VCaP (cell line): ENCODE data around the gene SMARCA2.

Experiments used
- H3K27ac ChIP-seq: fragments of 450-650 bp; 2 replicates; pipeline ENCODE4 v1.5.1; 2017
- TF ChIP-seq, protein P1 (sequence below): fragments of 450-650 bp; conservative IDR thresholded peaks from 2 replicates; pipeline ENCODE4 v1.5.1; 2017; ENCODE audit warnings: mild to moderate bottlenecking, moderate library complexity

The SMARCA2 gene

DNA sequence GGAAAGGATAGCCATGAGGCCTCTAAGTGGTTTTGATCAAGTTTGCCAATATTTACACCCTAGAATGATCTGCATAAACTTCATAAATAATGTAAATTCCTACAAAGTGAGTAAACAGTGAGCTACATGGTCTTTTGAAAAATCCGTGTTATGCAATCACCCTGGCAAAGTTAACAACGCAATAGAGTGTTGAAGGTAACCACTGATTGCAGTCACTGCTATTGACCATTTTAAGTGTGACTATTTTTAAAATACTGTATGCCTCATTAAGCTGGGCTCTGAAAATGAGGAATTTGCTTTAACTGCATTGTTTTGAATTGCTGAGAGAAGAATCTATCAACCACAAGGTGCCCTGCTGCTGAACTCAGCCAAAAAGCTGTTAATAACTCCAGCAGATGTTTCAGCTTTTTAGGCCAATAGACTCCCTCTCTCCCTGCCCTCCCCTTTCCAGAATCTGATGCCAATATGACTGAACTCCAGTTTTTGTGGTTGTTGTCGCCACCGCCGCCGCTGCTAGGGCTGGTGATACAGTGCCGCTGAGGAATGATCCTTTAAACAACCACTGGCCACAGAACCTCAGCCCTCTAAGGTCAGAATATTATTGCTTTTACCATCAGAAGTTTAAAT is 35.3 kb upstream of the SMARCA2 start:
- no peak overlapping the region for H3K27ac ChIP-seq
- TF ChIP-seq, protein P1, sequence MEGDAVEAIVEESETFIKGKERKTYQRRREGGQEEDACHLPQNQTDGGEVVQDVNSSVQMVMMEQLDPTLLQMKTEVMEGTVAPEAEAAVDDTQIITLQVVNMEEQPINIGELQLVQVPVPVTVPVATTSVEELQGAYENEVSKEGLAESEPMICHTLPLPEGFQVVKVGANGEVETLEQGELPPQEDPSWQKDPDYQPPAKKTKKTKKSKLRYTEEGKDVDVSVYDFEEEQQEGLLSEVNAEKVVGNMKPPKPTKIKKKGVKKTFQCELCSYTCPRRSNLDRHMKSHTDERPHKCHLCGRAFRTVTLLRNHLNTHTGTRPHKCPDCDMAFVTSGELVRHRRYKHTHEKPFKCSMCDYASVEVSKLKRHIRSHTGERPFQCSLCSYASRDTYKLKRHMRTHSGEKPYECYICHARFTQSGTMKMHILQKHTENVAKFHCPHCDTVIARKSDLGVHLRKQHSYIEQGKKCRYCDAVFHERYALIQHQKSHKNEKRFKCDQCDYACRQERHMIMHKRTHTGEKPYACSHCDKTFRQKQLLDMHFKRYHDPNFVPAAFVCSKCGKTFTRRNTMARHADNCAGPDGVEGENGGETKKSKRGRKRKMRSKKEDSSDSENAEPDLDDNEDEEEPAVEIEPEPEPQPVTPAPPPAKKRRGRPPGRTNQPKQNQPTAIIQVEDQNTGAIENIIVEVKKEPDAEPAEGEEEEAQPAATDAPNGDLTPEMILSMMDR: no peak

DNA sequence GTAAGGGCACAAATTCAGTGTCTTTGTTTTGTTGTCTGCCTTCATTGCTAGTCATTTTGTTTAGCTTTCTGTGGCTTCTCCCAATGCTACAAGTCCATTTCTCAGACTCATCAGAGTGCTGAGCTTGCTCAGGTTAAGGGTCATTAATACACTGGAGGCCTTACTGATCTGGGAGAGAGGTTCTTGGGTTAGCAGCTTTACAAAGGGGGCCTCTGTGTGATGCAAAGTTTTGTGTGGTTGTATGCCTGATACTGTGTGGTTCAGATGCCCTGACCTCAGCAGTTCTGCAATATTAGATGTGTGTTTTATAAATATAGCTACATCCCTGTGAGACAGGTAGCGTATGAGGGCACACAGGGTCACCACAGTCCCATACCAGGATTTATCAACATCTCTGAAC is 34.8 kb upstream of the SMARCA2 start:
- TF ChIP-seq, protein P1: no peak
- H3K27ac ChIP-seq: no peak overlapping the region

DNA sequence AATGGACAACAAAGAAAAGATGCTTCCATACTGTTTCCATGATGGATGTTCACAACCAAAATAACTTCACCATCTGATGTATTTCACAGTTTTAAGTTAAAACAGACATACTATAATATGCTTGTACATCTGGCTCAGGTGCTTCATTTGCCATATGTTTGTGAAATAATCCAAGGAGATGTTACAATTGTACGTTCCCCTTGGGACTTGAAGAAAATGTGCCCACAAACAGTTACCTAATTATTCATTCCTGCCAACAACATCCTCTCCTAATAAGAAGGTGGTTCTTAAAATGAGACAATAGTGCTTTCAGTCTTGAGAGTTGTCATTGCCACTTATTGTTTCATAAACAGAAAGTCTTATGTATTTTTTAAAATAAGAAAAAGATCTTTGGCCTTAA is 33.1 kb upstream of the SMARCA2 start:
- H3K27ac ChIP-seq: no peak overlapping the region
- TF ChIP-seq, protein P1: no peak

DNA sequence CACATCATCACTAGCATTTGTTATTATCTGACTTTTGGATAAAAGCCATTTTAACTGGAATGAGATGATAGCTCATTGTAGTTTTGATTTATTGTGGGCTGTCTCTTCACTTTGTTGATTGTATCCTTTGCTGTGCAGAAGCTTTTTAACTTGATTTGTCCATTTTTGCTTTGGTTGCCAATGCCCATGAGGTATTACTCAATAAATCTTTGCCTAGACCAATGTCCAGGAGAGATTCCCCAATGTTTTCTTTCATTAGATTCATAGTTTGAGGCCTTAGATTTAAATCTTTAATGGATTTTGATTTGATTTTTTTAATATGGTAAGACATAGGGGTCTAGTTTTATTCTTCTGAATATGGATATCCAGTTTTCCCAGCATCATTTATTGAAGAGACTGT is 28.8 kb upstream of the SMARCA2 start:
- TF ChIP-seq, protein P1: no peak
- no peak overlapping the region for H3K27ac ChIP-seq

DNA sequence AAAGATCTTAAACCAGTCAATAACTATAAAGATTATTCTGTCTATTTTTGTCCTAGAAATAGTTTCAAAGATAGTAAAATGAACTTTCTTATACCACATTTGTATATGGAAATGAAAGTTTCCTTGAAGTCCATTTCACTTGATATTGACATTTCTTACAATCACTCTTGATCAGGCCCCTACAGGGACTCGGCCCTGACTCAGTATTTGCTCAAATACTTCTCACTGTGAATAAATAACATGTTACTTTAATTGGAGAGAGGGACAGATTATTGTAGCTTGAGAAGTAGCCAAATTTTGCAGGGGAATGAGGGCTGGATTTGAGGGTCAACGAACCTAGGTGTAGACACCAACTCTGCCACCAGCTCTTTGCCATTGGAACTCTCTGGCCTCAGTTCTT is 25.6 kb upstream of the SMARCA2 start:
- no peak overlapping the region for H3K27ac ChIP-seq
- TF ChIP-seq, protein P1: no peak

DNA sequence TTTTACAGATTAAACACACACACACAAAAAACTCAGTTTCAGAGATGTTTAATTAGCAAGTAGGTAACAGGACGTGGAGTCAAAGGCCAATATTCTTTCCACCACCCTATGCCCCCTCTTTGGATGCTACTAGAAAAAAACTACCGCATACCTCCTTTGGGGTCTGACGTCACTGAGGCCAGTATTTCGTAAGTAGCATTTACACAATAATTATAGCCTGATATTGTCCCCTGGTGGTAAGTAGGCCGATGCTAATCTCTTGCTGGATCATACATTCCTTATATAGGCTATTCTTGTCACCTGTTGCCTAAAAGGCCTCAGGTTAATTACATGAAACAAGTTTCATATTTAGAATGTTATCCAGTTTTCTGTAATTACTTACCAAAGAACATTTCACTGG is 21.0 kb upstream of the SMARCA2 start:
- TF ChIP-seq, protein P1: no peak

DNA sequence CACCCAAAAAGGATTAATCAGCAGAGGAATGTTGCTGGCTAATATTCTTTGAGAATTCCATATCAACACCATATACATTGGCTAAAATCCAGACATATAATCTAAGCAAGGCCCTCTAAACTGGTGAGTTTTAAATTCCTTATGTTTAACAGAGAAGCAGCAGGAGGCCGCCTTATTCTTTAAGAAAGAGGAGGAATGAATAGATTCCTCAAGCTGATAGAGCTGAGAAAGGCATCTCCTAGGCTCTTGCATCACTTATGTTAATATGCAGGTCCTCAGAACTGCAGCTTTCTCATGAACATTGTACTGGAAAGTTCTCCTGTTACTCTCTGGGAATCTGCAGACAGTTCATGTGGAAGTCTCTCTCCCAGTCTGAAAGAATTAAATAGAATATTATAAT is 20.1 kb upstream of the SMARCA2 start:
- H3K27ac ChIP-seq: no peak overlapping the region
- TF ChIP-seq, protein P1: no peak

More for the DNA sequence above, 21.0 kb upstream of the SMARCA2 start:
- H3K27ac ChIP-seq: no peak overlapping the region

DNA sequence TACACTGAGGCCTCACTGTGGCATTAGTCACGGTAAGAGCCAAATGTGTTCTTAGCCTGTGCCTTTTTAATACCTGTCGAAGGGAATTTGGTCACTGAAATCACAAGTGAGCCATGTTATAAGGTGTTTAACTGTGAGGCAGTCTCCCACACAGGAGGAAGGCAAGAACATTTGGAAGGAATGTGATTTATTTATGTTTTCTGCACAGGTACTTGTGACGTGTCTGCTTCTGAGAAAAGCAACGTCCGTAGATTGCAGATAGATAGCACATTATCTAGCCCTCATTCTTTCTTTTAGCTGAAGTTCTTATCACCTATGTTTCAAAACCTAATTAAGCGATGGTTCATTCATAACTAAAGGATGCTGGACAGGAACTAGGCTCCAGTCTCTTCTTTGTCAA is 19.0 kb upstream of the SMARCA2 start:
- no peak overlapping the region for H3K27ac ChIP-seq
- TF ChIP-seq, protein P1: no peak
